ENCODE data around the gene KCTD5.

Gene KCTD5

DNA sequence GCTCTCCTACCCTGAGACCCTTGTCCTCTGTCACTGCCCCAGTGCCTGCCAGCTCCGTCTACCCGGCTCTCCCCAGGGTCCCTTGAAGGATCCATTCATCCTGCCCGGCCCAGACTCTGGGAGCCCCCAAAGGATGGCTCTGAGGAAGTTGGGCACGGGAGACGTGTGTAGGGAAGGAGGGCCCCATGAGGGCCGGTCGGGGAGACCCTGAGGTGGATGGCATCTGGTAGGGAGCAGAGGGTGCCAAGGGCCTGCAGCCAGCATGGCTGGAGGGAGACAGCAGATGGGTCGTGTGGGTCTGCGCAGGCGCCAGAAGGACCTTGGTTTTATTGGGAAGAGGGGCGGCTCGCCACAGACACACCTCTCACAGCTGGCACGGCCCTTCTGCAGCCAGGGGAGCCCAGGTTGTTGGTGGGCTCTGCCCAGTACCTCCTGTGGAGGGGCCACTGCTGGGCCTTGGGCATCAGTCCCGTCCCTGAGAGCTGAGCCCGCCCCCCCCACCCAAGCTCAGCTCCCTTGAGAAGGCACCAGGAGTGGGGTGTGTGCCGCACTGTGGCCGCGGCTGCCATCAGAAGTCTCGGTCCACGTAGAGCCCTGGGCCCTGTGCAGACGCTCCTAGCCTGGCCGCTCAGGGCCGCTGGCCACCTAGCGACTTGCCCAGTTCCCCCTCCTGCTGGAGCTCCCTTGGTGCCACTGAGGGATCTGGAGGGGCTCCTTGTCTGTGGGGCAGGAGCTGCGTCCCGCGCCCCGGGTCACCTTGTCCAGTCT lies 16.0 kb downstream of the KCTD5 start:
- DNase-seq = no peak

GRCh38 chr16:2698965-2699750 lies 16.8 kb downstream of the KCTD5 start:
- no peak for DNase-seq

DNA sequence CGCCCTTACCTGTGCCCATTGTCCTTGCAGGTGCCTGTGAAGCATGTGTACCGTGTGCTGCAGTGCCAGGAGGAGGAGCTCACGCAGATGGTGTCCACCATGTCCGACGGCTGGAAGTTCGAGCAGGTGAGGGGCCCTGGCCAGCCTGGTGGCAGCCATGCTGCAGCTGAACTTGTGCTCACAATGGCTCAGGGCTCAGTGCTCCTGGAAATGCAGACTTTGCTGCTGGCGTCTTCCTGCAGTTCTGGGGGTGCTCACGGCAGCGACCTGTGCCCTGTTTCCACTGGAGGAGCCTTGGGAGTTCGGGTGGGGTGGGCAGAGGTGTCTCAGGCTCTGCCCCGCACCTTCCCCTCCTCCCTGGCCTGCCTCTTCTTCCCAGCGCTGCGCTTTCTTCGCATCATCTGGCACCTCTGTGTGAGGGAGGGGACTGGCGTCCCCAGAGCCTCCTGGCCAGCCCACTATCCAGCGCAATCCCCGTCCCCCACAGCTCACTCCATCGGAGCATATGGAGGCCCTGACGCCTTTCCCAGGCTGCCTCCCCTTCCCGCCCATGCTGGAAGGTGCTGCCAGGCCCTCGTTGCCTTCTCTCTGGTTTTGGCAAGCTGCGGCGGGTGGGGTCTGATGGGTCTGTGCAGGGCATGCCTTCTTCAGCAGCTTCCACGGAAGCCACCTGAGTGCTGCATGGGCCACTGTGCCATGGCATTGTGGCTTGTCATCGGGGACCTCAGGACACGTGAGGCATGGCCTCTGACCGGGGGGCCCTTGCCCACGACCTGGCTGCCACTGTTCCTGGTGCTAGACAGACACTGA lies 17.7 kb downstream of the KCTD5 start:
- DNase-seq = no peak

DNA sequence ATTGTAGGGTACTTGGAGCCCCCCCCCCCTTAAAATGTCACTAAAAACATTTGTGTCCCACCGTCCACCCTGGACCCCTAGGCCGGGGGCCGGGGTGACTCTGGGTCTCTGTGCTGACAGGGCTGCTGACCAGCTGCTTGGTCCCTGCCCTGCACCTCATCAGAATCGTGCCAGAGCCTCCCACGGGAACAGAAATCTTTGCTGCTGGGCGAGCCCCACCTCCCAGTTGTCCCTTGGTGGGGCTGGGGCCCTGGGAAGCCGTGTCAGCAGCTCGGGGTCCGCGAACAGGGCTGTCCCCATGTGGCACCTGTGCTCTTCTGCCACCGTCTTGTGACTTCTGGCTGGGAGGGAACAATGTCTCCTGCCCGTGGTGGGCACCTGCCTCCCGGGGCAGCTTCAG lies 18.5 kb downstream of the KCTD5 start:
- DNase-seq = no peak

- no peak for DNase-seq
Observed at GRCh38 chr16:2701272-2701671, 18.9 kb downstream of the KCTD5 start.

GRCh38 chr16:2701713-2702437 lies 19.6 kb downstream of the KCTD5 start:
- no peak for DNase-seq

- no peak for DNase-seq
Observed at GRCh38 chr16:2702438-2702825, 20.1 kb downstream of the KCTD5 start.

GRCh38 chr16:2702871-2703745 lies 20.8 kb downstream of the KCTD5 start:
- DNase-seq = no peak

- no peak for DNase-seq
Observed at GRCh38 chr16:2704166-2704982, 22.1 kb downstream of the KCTD5 start.

GRCh38 chr16:2704983-2705275 lies 22.6 kb downstream of the KCTD5 start:
- no peak for DNase-seq

DNA sequence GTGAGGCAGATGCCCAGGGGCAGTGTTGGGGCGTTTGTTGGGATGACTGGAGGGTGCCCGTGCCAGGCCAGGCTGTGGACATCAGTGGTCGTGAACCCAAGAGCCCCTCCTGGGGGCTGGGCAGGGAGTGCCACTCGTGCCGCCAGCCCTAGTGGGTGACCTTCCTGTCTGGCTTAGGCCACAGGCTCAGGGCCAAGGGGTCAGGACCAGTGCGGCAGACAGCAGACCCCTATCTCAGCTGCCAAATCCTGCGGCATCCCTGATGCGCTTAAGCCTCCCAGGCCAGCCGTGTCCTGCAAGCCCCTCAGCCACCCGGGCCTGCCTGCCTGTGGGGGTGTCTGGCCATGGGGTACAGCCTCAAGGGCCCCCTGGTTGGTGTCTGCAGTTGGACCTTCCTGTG lies 23.0 kb downstream of the KCTD5 start:
- DNase-seq = no peak

GRCh38 chr16:2706085-2706484 lies 23.8 kb downstream of the KCTD5 start:
- DNase-seq = no peak

- no peak for DNase-seq
Observed at GRCh38 chr16:2706611-2707311, 24.4 kb downstream of the KCTD5 start.

DNA sequence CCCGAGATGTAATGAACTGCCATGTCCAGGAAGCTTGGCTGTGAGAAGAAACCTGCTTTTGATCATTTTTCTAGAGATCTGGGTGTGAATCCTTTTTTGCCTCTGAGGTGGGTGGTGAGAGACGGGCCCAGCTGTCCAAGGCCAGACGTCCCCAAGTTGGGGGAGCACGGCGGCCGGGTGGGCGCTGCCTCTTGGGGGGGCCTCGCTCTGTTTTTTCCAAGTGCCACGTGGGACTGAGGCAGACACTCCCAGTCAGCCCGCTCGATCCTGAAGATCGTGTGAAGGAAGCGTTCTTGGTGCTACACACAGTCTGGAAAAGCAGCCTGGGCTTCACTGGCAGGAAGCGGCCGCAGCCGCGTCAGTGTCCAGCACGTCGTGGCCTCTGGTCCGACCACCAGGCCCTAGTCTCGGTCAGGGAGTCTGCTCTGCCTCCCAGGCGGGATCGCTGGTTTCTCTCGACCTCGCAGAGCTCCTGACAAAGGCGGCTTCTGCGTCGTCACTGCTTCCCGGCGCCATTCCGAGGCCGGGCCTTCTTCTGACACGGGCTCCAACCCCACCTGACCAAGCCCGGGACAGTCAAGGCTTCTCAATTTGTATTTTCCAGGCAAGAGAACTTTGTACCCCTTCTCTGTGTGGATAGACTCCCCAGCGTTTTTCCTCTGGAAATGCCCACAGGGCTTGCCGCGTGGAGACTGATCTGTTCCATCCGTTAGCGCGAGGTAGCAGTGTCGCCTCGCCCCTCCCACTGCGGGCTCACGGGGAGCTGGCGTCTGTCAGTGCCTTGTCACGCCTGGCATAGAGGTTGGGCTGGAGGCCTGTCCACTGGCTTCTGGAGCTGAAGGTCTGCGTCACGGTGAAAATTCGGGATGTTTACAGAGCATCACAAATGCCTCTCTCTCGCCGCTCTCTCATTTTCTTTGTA lies 25.3 kb downstream of the KCTD5 start:
- DNase-seq = no peak

GRCh38 chr16:2708290-2708639 lies 25.9 kb downstream of the KCTD5 start:
- no peak for DNase-seq

DNA sequence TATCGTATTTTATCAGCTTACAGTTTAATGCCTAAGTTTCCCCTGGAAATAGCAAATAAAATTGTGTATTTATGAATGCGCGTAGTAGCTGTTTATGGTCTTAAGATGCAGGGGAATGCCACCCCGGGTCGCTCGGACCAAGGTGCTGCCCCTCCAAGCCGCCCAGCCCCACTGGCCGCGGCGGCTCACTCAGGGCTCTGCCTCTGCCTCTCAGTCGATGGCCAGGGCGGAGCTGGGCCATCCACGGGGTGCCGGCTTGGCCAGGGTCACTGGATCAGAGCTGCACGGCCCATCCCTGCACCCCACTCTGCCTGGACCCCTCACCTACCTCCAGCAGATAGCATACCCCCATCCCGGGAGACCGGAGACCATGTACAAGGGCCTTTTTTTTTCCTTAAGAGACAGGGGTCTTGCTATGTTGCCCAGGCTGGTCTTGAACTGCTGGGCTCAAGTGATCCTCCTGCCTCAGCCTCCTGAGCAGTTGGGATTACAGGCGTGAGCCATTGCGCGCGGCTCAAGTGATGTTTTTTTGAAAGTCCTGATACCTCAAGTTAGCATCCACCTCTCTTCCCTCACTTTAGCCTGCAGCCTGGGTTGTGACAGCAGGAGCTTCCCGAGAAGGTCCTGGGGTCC lies 26.7 kb downstream of the KCTD5 start:
- DNase-seq = no peak

GRCh38 chr16:2709588-2709984 lies 27.3 kb downstream of the KCTD5 start:
- no peak for DNase-seq

DNA sequence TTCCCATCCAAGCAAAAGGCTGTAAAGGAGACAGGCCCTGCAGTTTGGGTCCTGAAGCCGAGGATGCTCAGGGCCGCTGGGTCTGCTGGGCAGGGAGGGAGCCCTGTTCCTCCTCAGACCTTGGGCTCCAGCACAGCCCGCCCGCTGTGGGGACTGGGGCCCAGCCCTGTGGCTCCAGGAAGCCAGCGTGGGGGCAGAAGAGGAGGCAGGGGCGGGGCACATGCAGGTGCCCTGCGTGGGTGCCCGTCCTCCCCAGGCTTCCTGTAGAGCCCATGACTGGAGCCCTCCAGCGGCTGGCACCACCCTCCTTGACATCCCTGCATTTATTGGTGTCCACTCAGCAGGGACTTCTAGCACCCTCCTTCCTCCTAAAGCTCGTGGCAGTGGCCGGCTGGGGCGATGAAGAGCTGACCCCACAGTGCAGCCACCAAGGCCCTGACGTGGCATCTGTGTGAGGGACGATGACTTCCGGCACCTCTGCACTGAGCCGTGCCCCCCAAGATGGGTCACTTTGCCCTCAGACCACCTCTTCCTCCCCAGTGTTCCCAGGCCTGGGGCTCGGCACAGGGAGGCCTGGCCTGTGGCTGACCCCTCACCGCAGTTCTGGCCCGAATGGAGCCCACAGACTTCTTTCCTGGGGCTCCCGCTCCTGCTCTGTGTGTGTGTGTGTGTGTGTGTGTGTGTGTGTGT lies 27.8 kb downstream of the KCTD5 start:
- no peak for DNase-seq

All from hematopoietic multipotent progenitor cell treated with erythropoietin and hydrocortisone succinate and interleukin-3 and kit ligand, for 8 days (in vitro differentiated cells).